Spinal cord (tissue), 10 donors: ENCODE measurements around the gene NRROS. TPM values are rescaled to one million over a fixed set of nuclear protein-coding genes. Genes with fewer than 3 reads are reported as not detected.

Source experiments
- DNase-seq, 6 donors: peaks; one replicate each; pipeline versions ENCODE4 v3.0.0 to v3.0.0-alpha.2; 2013 to 2015; ENCODE audit warnings: low spot score in 6 of 6, low read depth in 4 of 6
- H3K27ac ChIP-seq: one replicate; pipeline ENCODE4 v1.5.1; 2013; ENCODE audit warnings: low read depth, low read length, control low read depth
- H3K27me3 ChIP-seq: one replicate; pipeline ENCODE4 v1.6.1; 2013; ENCODE audit warnings: low read length; ENCODE audit not compliant: control insufficient read depth, insufficient read depth
- H3K36me3 ChIP-seq: one replicate; pipeline ENCODE4 v1.6.1; 2013; ENCODE audit warnings: low read length; ENCODE audit not compliant: control insufficient read depth, insufficient read depth
- H3K4me1 ChIP-seq: one replicate; pipeline ENCODE4 v1.6.1; 2013; ENCODE audit warnings: low read length; ENCODE audit not compliant: control insufficient read depth, insufficient read depth
- H3K4me3 ChIP-seq: one replicate; pipeline ENCODE4 v1.5.1; 2013; ENCODE audit warnings: low read depth, low read length, control low read depth
- H3K9me3 ChIP-seq: one replicate; pipeline ENCODE4 v1.6.1; 2013; ENCODE audit warnings: low read length; ENCODE audit not compliant: control insufficient read depth, insufficient read depth
- WGBS: methylation state at CpG from one replicate; pipeline ENCODE4 v1.1.5; 2013; ENCODE audit warnings: missing lambda C conversion rate; ENCODE audit not compliant: insufficient coverage; 5-methylcytosine and 5-hydroxymethylcytosine counted together
- polyA plus RNA-seq, 2 donors: library from polyadenylated mRNA; unstranded; fragments of 120-200 nt; gene quantifications; one replicate each; pipeline ENCODE4 v1.2.1, GENCODE V29; 2013; ENCODE audit not compliant: insufficient read length in 2 of 2
- total RNA-seq, 2 donors: library from RNA; depleted of rRNA in 1 of 2; stranded (reverse); fragments of 120-200 nt in 1 of 2; fragments of >200 nt in 1 of 2; gene quantifications; one replicate each; pipeline versions ENCODE4 v1.2.3 to v1.2.4, GENCODE V29; 2013 to 2014
- donor health status: healthy.

Gene NRROS
- total and polyA plus RNA-seq, 4 donors: 3.0 to 4.3 (median 3.3) TPM

DNA sequence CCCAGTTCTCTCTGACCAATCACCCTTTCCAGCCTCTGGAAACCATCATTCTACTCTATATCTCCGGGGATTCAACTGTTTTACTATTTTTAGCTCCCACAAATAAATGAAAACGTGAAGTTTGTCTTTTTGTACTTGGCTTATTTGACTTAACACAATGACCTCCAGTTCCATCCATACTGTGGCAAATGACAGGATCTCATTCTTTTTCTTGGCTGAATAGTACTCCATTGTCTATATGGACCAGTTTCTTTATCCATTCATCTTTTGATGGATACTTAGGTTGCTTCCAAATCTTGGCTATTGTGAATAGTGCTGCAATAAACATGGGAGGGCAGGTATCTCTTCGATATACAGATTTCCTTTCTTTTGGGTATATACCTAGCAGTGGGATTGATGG lies 34.1 kb downstream of the NRROS start:
- no peak for DNase-seq
- WGBS: 80% methylated on average over 1 of the region's 3 CpGs
- H3K27ac ChIP-seq: no peak overlapping the region
- H3K27me3 ChIP-seq: no peaks in the 10 kb centered on the region
- H3K36me3 ChIP-seq: no peaks in the 10 kb centered on the region
- H3K4me1 ChIP-seq: no peaks in the 10 kb centered on the region
- H3K9me3 ChIP-seq: no peaks in the 10 kb centered on the region
- H3K4me3 ChIP-seq: no peak overlapping the region

DNA sequence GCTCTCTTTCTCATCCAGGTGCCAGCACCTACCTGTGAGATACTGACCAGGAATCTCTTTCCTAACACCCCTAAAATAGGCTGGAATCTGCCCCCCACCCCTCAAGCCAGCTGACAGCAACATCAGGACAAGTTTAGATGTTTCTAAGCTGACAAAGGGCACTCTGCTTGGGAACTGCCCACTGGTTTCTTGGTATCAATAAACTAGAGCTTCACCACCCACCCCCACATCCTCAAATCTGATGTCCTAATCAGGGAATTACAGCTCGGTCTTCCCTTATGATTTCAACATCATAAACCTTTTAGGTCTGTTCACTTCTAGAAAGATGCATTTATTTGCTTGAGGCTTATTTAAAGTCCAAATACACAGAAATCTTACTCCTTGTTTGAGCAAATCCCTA lies 37.9 kb downstream of the NRROS start:
- H3K36me3 ChIP-seq: no peaks in the 10 kb centered on the region
- no peak for DNase-seq
- no peaks in the 10 kb centered on the region for H3K4me1 ChIP-seq
- H3K4me3 ChIP-seq: no peak overlapping the region
- no CpG with 5 or more reads among the region's 1 CpG for WGBS
- no peak overlapping the region for H3K27ac ChIP-seq
- H3K27me3 ChIP-seq: no peaks in the 10 kb centered on the region
- no peaks in the 10 kb centered on the region for H3K9me3 ChIP-seq

DNA sequence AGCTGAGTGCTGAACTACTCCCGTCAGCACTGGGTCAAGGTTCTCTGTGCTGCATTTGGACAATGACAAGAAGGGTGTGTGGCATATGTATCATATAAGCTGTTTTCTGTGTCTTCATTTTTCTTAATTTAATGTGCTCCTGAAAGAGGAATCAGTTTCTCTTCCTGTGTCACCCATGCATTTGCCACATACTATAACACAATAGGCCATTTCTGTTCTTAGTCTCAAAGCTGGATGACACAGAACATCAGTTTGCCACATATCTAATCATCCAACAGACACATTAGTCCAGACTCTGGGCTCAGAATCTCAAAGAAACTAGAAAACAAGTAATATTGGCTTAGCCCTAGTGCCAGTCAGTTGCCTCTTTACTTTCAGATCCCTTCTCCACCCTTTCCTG lies 38.4 kb downstream of the NRROS start:
- no peak for DNase-seq
- H3K27ac ChIP-seq: no peak overlapping the region
- H3K4me3 ChIP-seq: no peak overlapping the region
- H3K36me3 ChIP-seq: no peaks in the 10 kb centered on the region
- no peaks in the 10 kb centered on the region for H3K27me3 ChIP-seq
- no CpG with 5 or more reads among the region's 1 CpG for WGBS
- H3K4me1 ChIP-seq: no peaks in the 10 kb centered on the region
- no peaks in the 10 kb centered on the region for H3K9me3 ChIP-seq

DNA sequence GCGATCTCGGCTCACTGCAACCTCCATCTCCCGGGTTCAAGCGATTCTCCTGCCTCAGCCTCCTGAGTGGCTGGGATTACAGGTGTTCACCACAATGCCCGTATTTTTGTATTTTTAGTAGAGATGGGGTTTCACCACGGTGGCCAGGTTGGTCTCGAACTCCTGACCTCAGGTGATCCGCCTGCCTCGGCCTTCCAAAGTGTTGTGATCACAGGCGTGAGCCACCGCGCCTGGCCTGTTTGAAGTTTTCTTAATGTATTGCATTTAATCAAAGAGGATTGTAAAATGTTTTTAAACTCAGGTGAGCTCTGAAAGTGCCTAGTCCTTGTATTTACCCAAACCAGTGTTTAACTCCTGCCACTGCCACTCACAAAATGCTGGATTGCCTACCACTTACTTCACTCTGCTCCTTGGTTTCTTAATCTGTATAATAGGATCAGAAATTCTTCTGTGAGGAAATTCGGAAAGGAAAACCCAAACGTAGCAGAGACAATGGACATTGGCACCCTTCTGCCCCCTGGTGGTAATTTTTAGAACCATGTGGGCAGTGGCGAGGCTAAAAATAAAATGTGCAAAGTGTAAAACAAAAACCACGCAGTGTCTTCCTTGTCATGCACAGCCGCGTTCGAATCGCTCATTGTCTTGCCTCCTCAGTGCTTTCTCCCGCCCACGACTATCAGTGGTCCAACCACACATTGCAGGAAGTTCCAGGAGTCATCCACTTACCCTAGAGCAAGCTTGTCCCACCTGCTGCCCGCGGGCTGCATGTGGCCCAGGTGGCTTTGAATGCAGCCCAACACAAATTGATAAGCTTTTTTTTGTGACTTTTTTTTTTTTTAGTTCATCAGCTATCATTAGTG lies 45.3 kb downstream of the NRROS start:
- H3K27ac ChIP-seq: no peak overlapping the region
- no peak overlapping the region for H3K4me3 ChIP-seq
- WGBS: 45% methylated on average over 18 of the region's 24 CpGs

DNA sequence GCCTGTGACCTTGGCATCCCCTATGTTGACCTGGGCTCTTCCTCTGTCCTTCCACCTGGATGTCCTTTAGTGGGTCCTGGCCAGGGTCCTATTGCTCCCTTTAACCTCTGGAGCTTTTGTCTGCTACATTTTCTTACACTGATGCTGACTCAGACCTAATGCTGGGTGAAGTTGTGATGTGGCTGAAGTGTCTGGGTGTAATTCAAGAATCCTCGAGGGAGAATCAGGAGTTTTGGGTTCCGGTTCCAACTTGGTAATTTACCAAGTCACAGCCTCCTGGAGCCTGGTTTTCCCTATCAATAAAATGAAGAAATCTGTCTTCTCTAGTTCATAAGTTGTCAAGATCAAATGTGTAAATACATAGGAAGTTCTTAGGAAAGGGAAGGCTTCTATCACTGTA lies 46.9 kb downstream of the NRROS start:
- DNase-seq: no peak
- Histone ChIP-seq H3K27ac (no peak overlapping the region), H3K36me3 (no peaks in the 10 kb centered on the region), H3K9me3 (no peaks in the 10 kb centered on the region), H3K4me1 (peaks cover 6% of the 10 kb centered on the region), H3K4me3 (no peak overlapping the region), H3K27me3 (no peaks in the 10 kb centered on the region)
- 100% methylated on average over 2 of the region's 2 CpGs for WGBS

More for the DNA sequence above, 45.3 kb downstream of the NRROS start:
- H3K36me3 ChIP-seq: no peaks in the 10 kb centered on the region
- no peaks in the 10 kb centered on the region for H3K27me3 ChIP-seq
- DNase-seq: peak in 5 of 6 donors; percentile 31 to 90 (median 60)
- no peaks in the 10 kb centered on the region for H3K9me3 ChIP-seq
- peaks cover 6% of the 10 kb centered on the region for H3K4me1 ChIP-seq

DNA sequence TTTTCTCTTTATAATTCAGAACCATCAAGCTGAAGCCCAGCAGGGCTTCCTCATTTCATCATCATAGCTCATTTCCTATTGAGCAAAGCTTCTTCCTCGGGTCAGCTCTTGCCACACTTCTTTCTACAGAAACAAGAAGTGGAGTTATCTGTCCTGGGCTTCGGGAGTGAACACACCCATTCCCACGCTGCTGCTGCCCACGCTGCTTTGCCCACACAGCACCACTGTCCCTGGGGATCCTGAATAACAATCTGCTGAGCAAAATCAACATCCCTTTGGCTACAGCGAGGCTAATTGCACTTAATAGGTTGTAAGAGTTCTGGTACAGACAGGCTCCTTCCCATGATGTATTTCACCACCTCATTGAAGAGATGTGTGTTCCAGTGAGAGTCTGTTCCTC lies 48.9 kb downstream of the NRROS start:
- no peak for DNase-seq
- peaks cover 6% of the 10 kb centered on the region for H3K4me1 ChIP-seq

DNA sequence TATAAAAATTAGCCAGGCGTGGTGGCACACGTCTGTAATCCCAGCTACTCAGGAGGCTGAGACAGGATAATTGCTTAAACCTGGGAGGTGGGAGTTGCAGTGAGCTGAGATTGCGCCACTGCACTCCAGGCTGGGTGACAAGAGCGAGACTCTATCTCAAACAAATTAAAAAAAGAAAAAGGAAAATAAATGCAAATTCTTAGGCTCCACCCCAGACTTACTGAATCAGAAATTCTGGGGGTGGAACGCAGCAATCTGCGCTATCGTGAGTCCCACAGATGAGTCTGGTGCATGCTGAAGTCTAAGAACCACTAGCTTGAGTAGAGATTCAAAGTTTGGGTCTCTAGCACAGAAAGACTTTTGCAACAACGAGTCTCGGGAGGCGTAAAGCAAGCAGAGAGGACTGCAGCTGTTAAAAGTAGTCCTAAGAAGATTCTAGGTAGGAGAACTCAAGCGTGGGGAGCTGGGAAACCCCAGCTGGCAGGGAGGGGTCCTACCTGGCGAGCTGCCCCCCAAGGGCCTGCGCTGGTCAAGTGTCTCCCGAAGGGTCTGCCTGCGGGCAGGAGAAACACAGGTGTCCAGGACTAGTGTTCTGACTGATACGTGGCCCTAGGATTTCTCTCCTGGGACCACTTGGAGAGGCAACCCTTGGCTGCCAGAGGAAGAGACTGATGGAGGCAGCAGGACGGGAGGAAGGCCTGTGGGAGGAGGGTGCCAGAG lies 50.6 kb downstream of the NRROS start:
- Histone ChIP-seq H3K4me1 (peaks cover 1% of the 10 kb centered on the region), H3K9me3 (no peaks in the 10 kb centered on the region), H3K27me3 (no peaks in the 10 kb centered on the region), H3K27ac (no peak overlapping the region), H3K36me3 (no peaks in the 10 kb centered on the region), H3K4me3 (no peak overlapping the region)
- WGBS: 94% methylated on average over 11 of the region's 17 CpGs
- DNase-seq: no peak

More for the DNA sequence above, 48.9 kb downstream of the NRROS start:
- H3K4me3 ChIP-seq: no peak overlapping the region
- 37% methylated on average over 2 of the region's 5 CpGs for WGBS
- no peaks in the 10 kb centered on the region for H3K9me3 ChIP-seq
- H3K36me3 ChIP-seq: no peaks in the 10 kb centered on the region
- no peaks in the 10 kb centered on the region for H3K27me3 ChIP-seq
- no peak overlapping the region for H3K27ac ChIP-seq

DNA sequence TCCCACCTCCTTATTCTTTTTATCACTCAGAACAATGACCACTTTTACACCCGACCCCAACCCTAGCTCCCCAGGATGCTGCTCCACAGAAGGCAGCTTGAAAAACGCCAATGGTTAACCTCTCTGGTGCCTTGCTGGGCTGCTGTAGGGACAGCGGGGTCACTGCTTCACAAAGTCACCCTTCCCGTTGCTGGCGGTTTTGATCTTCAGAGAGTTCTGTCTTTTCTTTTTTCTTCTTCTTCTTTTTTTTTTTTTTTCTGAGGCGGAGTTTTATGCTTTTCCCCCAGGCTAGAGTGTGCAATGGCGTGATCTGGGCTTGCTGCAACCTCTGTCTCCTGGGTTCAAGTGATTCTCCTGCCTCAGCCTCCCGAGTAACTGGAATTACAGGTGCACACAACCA lies 51.9 kb downstream of the NRROS start:
- H3K4me3 ChIP-seq: no peak overlapping the region
- no peak overlapping the region for H3K27ac ChIP-seq
- H3K27me3 ChIP-seq: no peaks in the 10 kb centered on the region
- WGBS: 54% methylated on average over 5 of the region's 8 CpGs
- DNase-seq: no peak
- H3K4me1 ChIP-seq: no peaks in the 10 kb centered on the region
- no peaks in the 10 kb centered on the region for H3K9me3 ChIP-seq
- no peaks in the 10 kb centered on the region for H3K36me3 ChIP-seq

DNA sequence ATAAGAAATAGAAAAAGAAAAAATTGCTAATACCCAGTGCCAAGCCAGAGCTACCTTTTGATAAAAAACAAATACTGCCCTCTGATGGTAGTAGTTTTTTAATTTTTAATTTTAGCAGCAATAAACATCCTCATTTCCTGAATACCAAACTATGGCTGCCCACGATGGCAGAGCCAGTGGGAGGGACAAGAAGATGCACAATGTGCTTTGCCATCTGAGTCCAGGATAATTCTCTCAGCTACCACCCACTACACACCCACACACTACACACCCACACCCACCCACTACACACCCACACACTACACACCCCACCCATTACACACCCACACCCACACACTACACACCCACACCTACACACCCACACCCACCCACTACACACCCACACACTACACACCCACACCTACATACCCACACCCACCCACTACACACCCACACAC lies 54.7 kb downstream of the NRROS start:
- WGBS: 38% methylated on average over 1 of the region's 1 CpG
- H3K9me3 ChIP-seq: no peaks in the 10 kb centered on the region
- H3K4me3 ChIP-seq: no peak overlapping the region
- no peaks in the 10 kb centered on the region for H3K36me3 ChIP-seq
- no peak overlapping the region for H3K27ac ChIP-seq
- H3K4me1 ChIP-seq: no peaks in the 10 kb centered on the region
- peak in 1 of 6 donors; percentile 35 for DNase-seq
- H3K27me3 ChIP-seq: no peaks in the 10 kb centered on the region
